Central memory CD4-positive, alpha-beta T cell (primary cell): ENCODE measurements around the gene FAM193A.
"Not testable (repeated sequence)": the region's sequence is repeated elsewhere in the genome, so short reads cannot be mapped to it uniquely, and the experiment has no call there.

Experiments
- DNase-seq: peaks from one replicate; pipeline ENCODE4 v3.0.0; 2022

Gene FAM193A

GRCh38 chr4:2578106-2578505 lies 41.7 kb downstream of the FAM193A start:
- DNase-seq: no peak

GRCh38 chr4:2579910-2580309 lies 43.5 kb downstream of the FAM193A start:
- DNase-seq: no peak

GRCh38 chr4:2583092-2583491 lies 46.6 kb downstream of the FAM193A start:
- no peak for DNase-seq

- no peak for DNase-seq
Measured at GRCh38 chr4:2583517-2583916, 47.1 kb downstream of the FAM193A start.

GRCh38 chr4:2586502-2586901 lies 50.1 kb downstream of the FAM193A start:
- no peak for DNase-seq

- DNase-seq: no peak
Measured at GRCh38 chr4:2587213-2587823, 50.9 kb downstream of the FAM193A start.

GRCh38 chr4:2588259-2588658 lies 51.8 kb downstream of the FAM193A start:
- DNase-seq: no peak

GRCh38 chr4:2591189-2591588 lies 54.7 kb downstream of the FAM193A start:
- no peak for DNase-seq

GRCh38 chr4:2592014-2592413 lies 55.6 kb downstream of the FAM193A start:
- not testable (repeated sequence) for DNase-seq

- no peak for DNase-seq
Measured at GRCh38 chr4:2592572-2592971, 56.1 kb downstream of the FAM193A start.

- no peak for DNase-seq
Measured at GRCh38 chr4:2593003-2593402, 56.6 kb downstream of the FAM193A start.

- no peak for DNase-seq
Measured at GRCh38 chr4:2595436-2595835, 59.0 kb downstream of the FAM193A start.

GRCh38 chr4:2595952-2596552 lies 59.6 kb downstream of the FAM193A start:
- no peak for DNase-seq

GRCh38 chr4:2596611-2597010 lies 60.2 kb downstream of the FAM193A start:
- DNase-seq: no peak

GRCh38 chr4:2598511-2599303 lies 62.3 kb downstream of the FAM193A start:
- no peak for DNase-seq

- DNase-seq: no peak
Measured at GRCh38 chr4:2599304-2599654, 62.8 kb downstream of the FAM193A start.

GRCh38 chr4:2600878-2601277 lies 64.4 kb downstream of the FAM193A start:
- DNase-seq: no peak

GRCh38 chr4:2604614-2605013 lies 68.2 kb downstream of the FAM193A start:
- DNase-seq: no peak

- no peak for DNase-seq
Measured at GRCh38 chr4:2606960-2607506, 70.6 kb downstream of the FAM193A start.

- no peak for DNase-seq
Measured at GRCh38 chr4:2607822-2608221, 71.4 kb downstream of the FAM193A start.

- DNase-seq: no peak
Measured at GRCh38 chr4:2608291-2608690, 71.8 kb downstream of the FAM193A start.

- no peak for DNase-seq
Measured at GRCh38 chr4:2615821-2616220, 79.4 kb downstream of the FAM193A start.

GRCh38 chr4:2617955-2618354 lies 81.5 kb downstream of the FAM193A start:
- DNase-seq: no peak

- not testable (repeated sequence) for DNase-seq
Measured at GRCh38 chr4:2618729-2619128, 82.3 kb downstream of the FAM193A start.
